ENCODE measurements around the gene LRP8. TPM values are rescaled to one million over a fixed set of nuclear protein-coding genes. Genes with fewer than 3 reads are reported as not detected.

Gene LRP8
- total and polyA plus RNA-seq, 9 of the 15 experiments (the other 6 are each of a cell fraction or from before 2014, with no cell fraction given) = 7.1 to 56.1 (median 31.3) TPM

GRCh38 chr1:53220171-53220961 is 107.5 kb downstream of the LRP8 start, which contains the start of gene CZIB (continued):
- TF ChIP-seq HDAC8 (tag; IDR thresholded peaks at IDR 0.05) = no peak
- no peak for TF ChIP-seq ZNF354B (CRISPR knock-in tag; IDR thresholded peaks at IDR 0.05)
- no peak for TF ChIP-seq WHSC1 (IDR thresholded peaks at IDR 0.05; ENCODE audit: low read length)
- no peak for TF ChIP-seq BRF1 (IDR thresholded peaks at IDR 0.05; ENCODE audit: borderline replicate concordance, extremely low read depth, insufficient read length)
- no peak for TF ChIP-seq NFXL1 (CRISPR knock-in tag; IDR thresholded peaks at IDR 0.05)
- TF ChIP-seq HNRNPUL1 (IDR thresholded peaks at IDR 0.05; ENCODE audit: low read length) = no peak
- TF ChIP-seq SRF (CRISPR knock-in tag; IDR thresholded peaks at IDR 0.05) = peak in 1 of 2 experiments; percentile 78; a peak in 2 of 4 replicates
- no peak for TF ChIP-seq ZBTB34 (CRISPR knock-in tag; IDR thresholded peaks at IDR 0.05)
- no peak for TF ChIP-seq BRD4 (IDR thresholded peaks at IDR 0.05)
- TF ChIP-seq OTX1 (CRISPR knock-in tag; IDR thresholded peaks at IDR 0.05) = peak; percentile 93
- no peak for TF ChIP-seq MBD1 (CRISPR knock-in tag; IDR thresholded peaks at IDR 0.05)
- no peak for TF ChIP-seq FOXM1 (IDR thresholded peaks at IDR 0.05; ENCODE audit: low read depth)
- TF ChIP-seq FOXM1 (CRISPR knock-in tag; IDR thresholded peaks at IDR 0.05; ENCODE audit: low read depth) = peak; percentile 75; the same call in 1 of the 2 replicates
- no peak for TF ChIP-seq LEF1 (IDR thresholded peaks at IDR 0.05)
- no peak for TF ChIP-seq PHF21A (IDR thresholded peaks at IDR 0.05; ENCODE audit: borderline replicate concordance, low read depth)
- no peak for TF ChIP-seq ZNF124 (CRISPR knock-in tag; IDR thresholded peaks at IDR 0.05)
- TF ChIP-seq BACH1 (tag; IDR thresholded peaks at IDR 0.05) = no peak
- TF ChIP-seq ZNF280B (CRISPR knock-in tag; IDR thresholded peaks at IDR 0.05) = no peak
- no peak for TF ChIP-seq ZNF398 (CRISPR knock-in tag; IDR thresholded peaks at IDR 0.05)
- no peak for TF ChIP-seq THRA (IDR thresholded peaks at IDR 0.05)
- TF ChIP-seq U2AF2 (optimal IDR thresholded peaks at IDR 0.05; ENCODE audit: low read depth, low read length) = no peak
- TF ChIP-seq EZH2 (IDR thresholded peaks at IDR 0.05; ENCODE audit: borderline replicate concordance, low read depth, low read length) = no peak

Measured in K562 (cell line).